Measurements from ENCODE around the gene MANBA.
"Not testable (repeated sequence)": the region's sequence is repeated elsewhere in the genome, so short reads cannot be mapped to it uniquely, and the experiment has no call there.

Gene MANBA

DNA sequence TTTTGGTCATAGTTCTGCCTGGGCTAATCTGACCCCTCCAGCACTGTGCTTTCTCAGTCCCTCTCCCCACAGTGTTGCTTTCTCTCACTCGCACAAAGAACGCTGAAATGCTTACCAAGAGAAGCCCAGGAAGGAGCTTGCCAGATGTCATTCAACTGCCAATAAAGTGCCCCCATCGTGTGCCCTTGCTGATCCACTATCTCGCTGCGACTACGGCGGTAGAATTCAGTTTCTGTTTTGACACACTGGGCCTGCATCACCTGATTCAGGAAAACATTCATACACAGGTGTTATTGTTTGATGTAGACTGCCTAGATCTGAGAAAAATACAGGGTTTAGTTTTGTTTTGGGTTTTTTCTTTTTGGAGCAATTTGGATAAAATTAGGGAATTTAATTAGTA lies 121.2 kb downstream of the MANBA start:
- no peaks in the 10 kb centered on the region for H3K27me3 Mint-ChIP-seq (ENCODE audit: low read depth)
- H3K27ac Mint-ChIP-seq, result peak overlapping the region; percentile 72
- peaks cover 27% of the 10 kb centered on the region for H3K36me3 Mint-ChIP-seq (ENCODE audit: low read depth)
- no peaks in the 10 kb centered on the region for H3K9me3 Mint-ChIP-seq
- H3K4me3 Mint-ChIP-seq, result peak overlapping the region; percentile 67
- peaks cover 5% of the 10 kb centered on the region for H3K4me1 Mint-ChIP-seq (ENCODE audit: low read depth)

DNA sequence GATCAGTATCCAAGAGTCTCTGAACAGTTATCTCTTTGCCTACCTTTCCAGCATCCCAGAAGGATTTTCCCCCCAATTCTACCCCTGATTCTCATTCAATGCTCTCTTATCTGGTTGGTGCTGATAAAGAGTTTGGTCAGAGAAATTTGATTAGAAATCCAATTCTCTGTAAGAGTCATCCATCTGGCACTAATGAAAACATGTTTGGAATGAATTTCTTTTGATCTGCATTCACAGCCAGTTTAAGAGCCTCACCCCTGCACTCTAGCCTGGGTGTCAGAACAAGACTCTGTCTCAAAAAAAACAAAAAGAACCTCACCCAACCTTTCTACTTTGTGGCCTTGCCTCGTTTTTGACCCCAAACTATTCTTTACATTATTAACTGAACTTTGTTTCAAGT lies 122.1 kb downstream of the MANBA start:
- no peaks in the 10 kb centered on the region for H3K27me3 Mint-ChIP-seq (ENCODE audit: low read depth)
- H3K36me3 Mint-ChIP-seq (ENCODE audit: low read depth), result peaks cover 27% of the 10 kb centered on the region
- H3K27ac Mint-ChIP-seq, result no peak overlapping the region
- H3K9me3 Mint-ChIP-seq, result no peaks in the 10 kb centered on the region
- no peak overlapping the region for H3K4me3 Mint-ChIP-seq
- H3K4me1 Mint-ChIP-seq (ENCODE audit: low read depth), result peaks cover 5% of the 10 kb centered on the region

DNA sequence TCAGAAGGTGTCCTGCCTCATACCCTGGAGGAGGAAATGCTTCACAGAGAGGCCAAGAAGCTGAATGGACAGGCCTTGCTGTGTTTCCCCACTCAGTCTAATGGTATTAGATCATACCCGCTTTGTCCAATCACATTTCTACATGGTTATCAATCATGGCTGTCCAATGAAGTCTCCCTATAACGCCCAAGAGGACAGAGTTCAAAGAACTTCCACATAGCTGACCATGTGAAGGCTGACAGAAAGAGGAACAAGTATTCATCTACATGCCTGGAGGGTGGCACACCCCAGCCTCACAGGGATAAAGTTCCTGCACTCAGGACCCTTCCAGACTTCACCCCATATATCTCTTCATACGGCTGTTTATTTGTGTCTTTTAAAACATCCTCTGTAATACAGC lies 123.4 kb downstream of the MANBA start:
- H3K36me3 Mint-ChIP-seq (ENCODE audit: low read depth), result peaks cover 27% of the 10 kb centered on the region
- H3K27me3 Mint-ChIP-seq (ENCODE audit: low read depth), result no peaks in the 10 kb centered on the region
- no peak overlapping the region for H3K27ac Mint-ChIP-seq
- H3K9me3 Mint-ChIP-seq, result no peaks in the 10 kb centered on the region
- H3K4me1 Mint-ChIP-seq (ENCODE audit: low read depth), result peaks cover 5% of the 10 kb centered on the region
- no peak overlapping the region for H3K4me3 Mint-ChIP-seq

DNA sequence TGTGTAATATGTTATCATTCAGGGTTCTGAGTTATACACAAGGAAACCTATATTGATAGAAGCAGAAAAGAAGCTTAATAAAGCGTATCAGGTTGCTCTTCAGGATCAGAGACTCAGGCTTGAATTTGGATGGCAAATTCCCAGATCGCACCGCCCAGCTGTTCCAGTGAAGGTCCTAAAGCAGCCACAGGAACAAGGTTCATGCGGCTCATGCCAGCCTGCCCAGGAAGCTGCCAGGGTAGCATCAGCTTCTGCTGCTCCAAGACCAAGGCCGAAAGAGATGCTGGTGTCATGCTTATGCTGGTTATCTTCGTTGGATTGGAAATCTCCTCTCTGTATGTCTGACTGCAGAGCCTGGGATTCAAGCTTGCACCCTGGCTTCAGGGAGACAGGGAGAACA lies 127.7 kb downstream of the MANBA start:
- H3K27me3 Mint-ChIP-seq (ENCODE audit: low read depth), result no peaks in the 10 kb centered on the region
- peaks cover 22% of the 10 kb centered on the region for H3K36me3 Mint-ChIP-seq (ENCODE audit: low read depth)
- no peak overlapping the region for H3K27ac Mint-ChIP-seq
- no peak overlapping the region for H3K4me3 Mint-ChIP-seq
- H3K4me1 Mint-ChIP-seq (ENCODE audit: low read depth), result peaks cover 15% of the 10 kb centered on the region
- no peaks in the 10 kb centered on the region for H3K9me3 Mint-ChIP-seq

DNA sequence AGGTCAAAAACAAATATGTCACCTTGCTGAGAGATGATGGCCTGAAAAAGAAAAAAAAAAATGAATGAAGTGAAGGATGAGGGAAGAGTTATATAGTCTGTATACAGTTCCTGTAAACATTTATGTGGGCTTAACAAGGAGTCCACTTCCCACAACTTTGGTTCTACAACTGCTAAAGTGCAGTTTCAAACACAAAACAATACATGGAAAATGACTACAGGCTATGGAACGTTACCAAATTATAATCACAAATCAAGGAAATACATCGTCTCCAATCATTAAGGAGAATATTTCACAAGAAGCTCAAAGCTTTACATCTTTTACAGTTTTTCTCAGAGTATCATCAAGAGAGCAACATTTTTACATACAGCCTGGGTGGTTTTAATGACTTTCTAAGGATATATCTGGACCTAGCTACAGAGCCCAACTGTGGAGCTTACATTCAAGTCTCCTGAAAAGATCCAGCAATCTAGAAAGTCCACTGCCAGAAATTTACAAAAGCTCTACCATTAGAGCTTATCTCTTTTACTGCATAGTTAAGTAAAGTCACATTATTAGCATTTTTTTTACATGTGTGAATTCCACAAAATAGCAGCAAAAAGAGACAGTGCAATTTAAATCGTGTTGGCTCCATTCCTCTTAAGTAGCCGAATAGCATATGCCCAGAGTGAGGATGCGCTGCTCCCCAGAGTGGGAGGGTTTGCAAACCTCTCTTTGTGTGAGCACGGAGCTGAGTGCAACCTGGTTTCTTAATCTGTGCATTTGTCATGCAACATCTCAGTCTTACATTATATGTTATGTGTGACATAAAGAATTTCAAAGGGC lies 128.3 kb downstream of the MANBA start:
- Mint-ChIP-seq H3K27ac (no peak overlapping the region), H3K27me3 (ENCODE audit: low read depth) (no peaks in the 10 kb centered on the region), H3K9me3 (no peaks in the 10 kb centered on the region), H3K4me1 (ENCODE audit: low read depth) (peaks cover 20% of the 10 kb centered on the region), H3K36me3 (ENCODE audit: low read depth) (peaks cover 18% of the 10 kb centered on the region), H3K4me3 (no peak overlapping the region)

DNA sequence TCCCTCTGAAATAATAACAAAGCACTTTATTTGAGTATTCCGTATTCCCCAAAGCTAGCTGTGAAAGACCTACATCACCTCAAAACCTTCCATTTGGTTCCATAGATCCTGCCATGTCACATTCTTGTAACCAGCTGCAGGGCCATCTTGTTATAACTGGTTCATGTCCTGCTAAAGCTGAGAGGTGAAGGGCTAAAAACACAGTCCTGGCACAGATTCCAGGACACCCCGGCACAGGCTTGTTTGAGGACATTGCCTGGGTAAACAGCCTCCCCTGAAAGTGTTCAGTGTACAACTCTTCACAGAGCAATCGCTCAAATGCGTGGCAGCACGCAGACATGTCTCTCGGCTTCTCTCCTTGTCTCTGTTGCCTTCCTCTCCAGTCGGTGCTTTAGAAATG lies 129.2 kb downstream of the MANBA start:
- no peak overlapping the region for H3K4me3 Mint-ChIP-seq
- H3K9me3 Mint-ChIP-seq, result no peaks in the 10 kb centered on the region
- H3K36me3 Mint-ChIP-seq (ENCODE audit: low read depth), result peaks cover 15% of the 10 kb centered on the region
- H3K27ac Mint-ChIP-seq, result no peak overlapping the region
- peaks cover 20% of the 10 kb centered on the region for H3K4me1 Mint-ChIP-seq (ENCODE audit: low read depth)
- H3K27me3 Mint-ChIP-seq (ENCODE audit: low read depth), result no peaks in the 10 kb centered on the region

DNA sequence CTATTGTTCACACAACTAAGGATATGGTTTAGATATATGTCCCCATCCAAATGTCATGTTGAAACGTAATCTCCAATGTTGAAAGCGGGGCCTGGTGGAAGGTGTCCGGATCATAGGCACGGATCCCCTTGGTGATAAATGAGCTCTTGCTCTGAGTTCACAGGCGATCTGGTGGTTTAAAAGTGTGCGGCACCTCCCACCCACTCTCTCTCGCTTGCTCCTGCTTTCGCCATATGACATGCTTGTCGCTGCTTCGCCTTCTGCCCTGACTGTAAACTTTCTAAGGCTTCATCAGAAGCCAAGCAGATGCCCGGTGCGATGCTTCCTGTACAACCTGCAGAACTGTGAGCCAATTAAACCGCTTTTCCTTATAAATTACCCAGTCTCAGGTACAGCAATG lies 131.1 kb downstream of the MANBA start:
- Mint-ChIP-seq H3K4me1 (ENCODE audit: low read depth) (peaks cover 28% of the 10 kb centered on the region), H3K36me3 (ENCODE audit: low read depth) (peaks cover 13% of the 10 kb centered on the region), H3K27me3 (ENCODE audit: low read depth) (no peaks in the 10 kb centered on the region), H3K4me3 (no peak overlapping the region), H3K27ac (no peak overlapping the region), H3K9me3 (no peaks in the 10 kb centered on the region)

DNA sequence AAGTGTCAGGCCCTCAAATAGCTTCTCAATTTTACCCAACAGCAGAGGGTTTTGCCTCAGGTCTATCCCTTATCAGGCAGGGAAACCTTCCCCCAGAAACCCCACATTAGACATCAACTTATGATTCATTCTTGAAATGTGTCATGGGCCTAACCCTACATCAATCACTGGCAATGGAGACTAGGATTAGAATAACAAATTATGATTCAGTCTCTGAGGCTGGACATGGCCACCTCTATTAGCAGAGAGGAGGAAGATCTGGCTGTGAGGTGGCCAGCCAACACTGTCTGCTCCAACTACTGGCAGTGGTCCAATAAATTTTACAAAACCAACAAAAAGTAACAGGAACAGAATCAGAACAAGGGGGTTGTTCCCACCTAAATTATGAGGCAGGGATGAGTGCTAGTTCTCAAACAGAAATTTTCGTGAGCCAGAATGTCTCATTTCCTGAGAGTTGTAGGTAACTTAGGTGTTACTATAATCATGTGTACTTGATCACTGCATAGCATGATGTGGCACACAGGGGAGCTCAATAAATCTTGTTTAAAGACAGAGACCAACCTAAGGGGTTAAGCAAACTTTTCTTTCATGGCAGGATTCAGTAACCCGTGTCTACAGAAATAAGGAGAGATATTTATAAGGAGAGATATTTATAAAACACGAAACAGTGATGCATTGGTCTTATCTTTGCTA lies 132.8 kb downstream of the MANBA start:
- peaks cover 33% of the 10 kb centered on the region for H3K4me1 Mint-ChIP-seq (ENCODE audit: low read depth)
- peaks cover 12% of the 10 kb centered on the region for H3K36me3 Mint-ChIP-seq (ENCODE audit: low read depth)
- no peaks in the 10 kb centered on the region for H3K9me3 Mint-ChIP-seq
- no peaks in the 10 kb centered on the region for H3K27me3 Mint-ChIP-seq (ENCODE audit: low read depth)
- H3K4me3 Mint-ChIP-seq, result no peak overlapping the region
- H3K27ac Mint-ChIP-seq, result no peak overlapping the region

DNA sequence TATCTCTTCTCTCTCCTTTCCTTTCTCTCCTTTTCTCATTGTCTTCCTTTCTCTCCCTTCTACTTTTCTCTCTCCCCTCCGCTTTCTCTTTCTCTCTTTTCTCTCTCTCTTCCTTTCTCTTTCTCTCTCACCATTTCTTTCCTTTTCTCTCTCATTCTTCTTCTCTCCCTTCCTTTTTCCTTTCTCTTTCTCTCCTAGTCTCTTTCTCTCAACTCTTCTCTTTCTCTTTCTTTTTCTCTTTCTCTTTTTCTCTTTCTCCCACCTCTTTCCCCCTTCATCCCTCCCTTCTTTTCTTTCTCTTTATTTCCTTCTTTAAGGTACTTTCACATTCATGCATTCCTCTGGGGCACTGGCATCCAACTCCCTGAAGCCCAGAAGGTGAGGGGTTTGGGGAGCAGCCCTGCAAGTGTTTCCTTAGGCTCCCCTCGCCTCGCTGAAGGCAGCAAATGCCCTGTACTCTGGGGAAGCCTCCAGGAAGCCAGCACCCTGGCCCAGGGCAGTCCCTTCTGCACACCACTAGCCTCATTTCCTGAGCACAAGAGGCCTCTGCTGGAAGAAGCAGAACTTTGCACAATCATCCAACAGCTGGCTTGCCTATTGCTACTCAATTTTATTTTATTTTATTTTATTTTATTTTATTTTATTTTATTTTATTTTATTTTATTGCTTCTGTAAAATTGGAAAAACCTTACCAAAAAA lies 135.4 kb downstream of the MANBA start:
- Mint-ChIP-seq H3K27ac (peak overlapping the region; percentile 87), H3K36me3 (ENCODE audit: low read depth) (peaks cover 7% of the 10 kb centered on the region), H3K4me3 (peak overlapping the region; percentile 83), H3K4me1 (ENCODE audit: low read depth) (peaks cover 33% of the 10 kb centered on the region), H3K9me3 (no peaks in the 10 kb centered on the region), H3K27me3 (ENCODE audit: low read depth) (peaks cover 6% of the 10 kb centered on the region)

DNA sequence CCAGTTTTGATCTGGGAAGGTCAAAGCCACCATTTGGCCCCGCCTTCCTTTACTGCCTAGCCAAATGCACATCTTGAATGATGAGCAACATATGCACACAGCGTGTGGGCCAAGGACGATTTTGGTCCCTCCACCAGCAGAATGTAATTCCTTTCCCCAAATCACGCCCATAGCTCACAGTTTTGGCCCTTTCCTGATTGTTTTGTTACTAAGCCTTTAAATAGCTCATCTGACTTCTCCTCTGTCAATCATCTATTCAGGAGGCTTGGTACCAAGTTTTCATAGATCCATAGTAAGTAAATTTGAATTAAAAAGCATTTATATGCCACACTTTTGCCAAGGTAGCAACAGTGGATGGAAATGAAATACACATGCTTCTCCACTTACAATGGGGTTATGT lies 136.3 kb downstream of the MANBA start:
- Mint-ChIP-seq H3K4me1 (ENCODE audit: low read depth) (peaks cover 34% of the 10 kb centered on the region), H3K36me3 (ENCODE audit: low read depth) (peaks cover 5% of the 10 kb centered on the region), H3K27ac (no peak overlapping the region), H3K27me3 (ENCODE audit: low read depth) (peaks cover 6% of the 10 kb centered on the region), H3K9me3 (no peaks in the 10 kb centered on the region), H3K4me3 (no peak overlapping the region)

DNA sequence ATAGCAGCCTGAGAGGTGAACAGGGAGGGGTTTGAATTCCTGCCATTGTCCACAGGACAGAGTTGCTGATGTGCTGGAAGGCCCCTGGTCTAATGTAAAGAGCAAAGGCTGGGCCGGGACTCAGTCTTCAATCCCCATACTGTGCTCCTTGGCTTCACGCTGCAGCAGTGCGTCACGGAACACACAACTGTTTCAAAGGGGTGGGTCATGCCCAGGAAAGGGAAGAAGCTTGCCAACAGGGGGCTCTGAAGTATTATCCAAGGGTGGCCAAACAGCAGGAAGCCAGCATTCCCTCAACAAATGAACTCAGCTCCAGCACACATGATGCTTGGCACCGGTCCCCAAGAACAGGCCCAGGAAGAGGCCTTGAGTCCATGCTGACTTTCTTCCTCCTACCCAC lies 137.1 kb downstream of the MANBA start:
- H3K9me3 Mint-ChIP-seq, result no peaks in the 10 kb centered on the region
- peaks cover 10% of the 10 kb centered on the region for H3K36me3 Mint-ChIP-seq (ENCODE audit: low read depth)
- H3K27ac Mint-ChIP-seq, result no peak overlapping the region
- peaks cover 6% of the 10 kb centered on the region for H3K27me3 Mint-ChIP-seq (ENCODE audit: low read depth)
- peaks cover 42% of the 10 kb centered on the region for H3K4me1 Mint-ChIP-seq (ENCODE audit: low read depth)
- H3K4me3 Mint-ChIP-seq, result no peak overlapping the region

DNA sequence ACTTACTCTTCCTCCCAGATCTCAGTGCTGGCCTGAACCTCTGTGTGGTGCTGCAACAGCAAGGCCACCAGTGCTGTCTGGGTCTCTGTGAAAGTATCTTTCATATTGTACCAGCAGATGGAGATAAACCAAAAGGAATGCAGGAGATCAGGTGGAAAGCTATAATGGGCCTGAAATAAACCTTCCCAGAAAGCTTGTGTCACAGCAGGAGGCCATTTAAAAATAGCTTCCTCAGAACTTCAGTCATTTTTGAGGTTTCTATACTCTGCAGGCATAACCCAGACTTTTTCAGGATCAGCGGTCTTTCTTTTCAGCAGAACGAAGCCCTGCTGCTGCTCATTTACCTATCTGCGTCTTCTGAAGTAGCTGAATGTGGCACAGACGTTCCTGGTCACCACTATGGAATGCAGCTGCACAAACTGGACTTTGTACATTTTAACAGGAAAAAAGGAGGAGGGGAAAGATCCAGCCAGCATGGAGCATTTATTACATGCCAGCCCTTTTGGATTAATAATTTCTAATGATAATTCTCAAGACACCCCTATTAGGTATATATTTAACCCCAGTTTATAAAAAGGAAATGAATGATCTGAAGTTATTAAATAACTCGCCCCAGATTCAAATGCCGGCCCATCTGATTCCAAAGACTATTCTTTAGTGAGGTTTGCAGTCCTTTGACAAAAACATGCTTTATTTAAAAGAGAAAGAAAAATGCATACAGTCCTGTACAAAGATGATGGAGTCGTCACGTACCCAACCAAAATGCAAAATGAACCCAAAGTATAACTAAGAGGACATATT lies 139.9 kb downstream of the MANBA start:
- peaks cover 27% of the 10 kb centered on the region for H3K36me3 Mint-ChIP-seq (ENCODE audit: low read depth)
- peaks cover 6% of the 10 kb centered on the region for H3K27me3 Mint-ChIP-seq (ENCODE audit: low read depth)
- H3K27ac Mint-ChIP-seq, result no peak overlapping the region
- no peak overlapping the region for H3K4me3 Mint-ChIP-seq
- peaks cover 47% of the 10 kb centered on the region for H3K4me1 Mint-ChIP-seq (ENCODE audit: low read depth)
- H3K9me3 Mint-ChIP-seq, result no peaks in the 10 kb centered on the region

DNA sequence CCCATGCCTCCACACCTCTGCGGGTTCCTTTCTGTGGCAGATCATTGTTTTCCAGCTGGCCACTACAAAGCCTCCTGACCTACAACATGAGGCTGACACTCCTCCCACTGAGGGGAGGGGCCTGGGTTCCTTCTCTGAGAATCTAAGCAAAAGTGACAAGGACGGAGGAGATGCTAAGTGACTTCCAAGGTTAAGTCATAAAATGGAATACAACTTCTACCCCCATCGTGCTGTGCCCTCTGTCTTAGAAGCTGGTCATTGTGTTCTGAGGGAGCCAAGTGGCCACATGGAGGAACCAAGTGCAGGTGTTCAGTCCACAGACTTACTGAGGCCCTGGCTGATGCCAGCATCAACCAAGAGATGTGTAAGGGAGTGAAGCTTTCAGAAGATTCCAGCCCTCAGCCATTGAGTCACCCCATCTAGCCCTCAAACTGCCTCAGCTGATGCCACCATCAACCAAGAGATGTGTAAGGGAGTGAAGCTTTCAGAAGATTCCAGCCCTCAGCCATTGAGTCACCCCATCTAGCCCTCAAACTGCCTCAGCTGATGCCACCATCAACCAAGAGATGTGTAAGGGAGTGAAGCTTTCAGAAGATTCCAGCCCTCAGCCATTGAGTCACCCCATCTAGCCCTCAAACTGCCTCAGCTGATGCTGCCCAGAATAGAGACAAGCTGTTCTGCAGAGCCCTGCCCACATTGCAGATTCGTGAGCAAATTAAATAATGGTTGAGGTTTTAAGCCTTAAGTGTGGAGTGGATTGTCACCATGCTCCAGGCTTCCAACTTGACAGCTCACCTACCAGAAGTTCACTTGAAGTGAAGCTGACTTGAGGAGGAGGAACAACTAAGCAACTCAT lies 140.8 kb downstream of the MANBA start:
- H3K27me3 Mint-ChIP-seq (ENCODE audit: low read depth); H3K9me3 Mint-ChIP-seq; H3K27ac Mint-ChIP-seq; H3K4me3 Mint-ChIP-seq: not testable (repeated sequence)
- Mint-ChIP-seq H3K36me3 (ENCODE audit: low read depth) (peaks cover 35% of the 10 kb centered on the region), H3K4me1 (ENCODE audit: low read depth) (peaks cover 48% of the 10 kb centered on the region)

Data from T-helper 1 cell treated with Interleukin-12 subunit alpha and Interleukin-12 subunit beta and Interleukin-4 antibody, amounts not matched to agents 30 μg/mL and 1 μg/mL, for 36 hours (primary cell).